ENCODE measurements around the gene TRIM66.

GRCh38 chr11:8649361-8649760 is 33.1 kb downstream of the TRIM66 start:
- no peak for TF ChIP-seq CTCF (IDR thresholded peaks at IDR 0.05; ENCODE audit: insufficient read depth, low read length)
- no peak for TF ChIP-seq POLR2AphosphoS5 (IDR thresholded peaks at IDR 0.05; ENCODE audit: low read depth)

Data from HL-60 (cell line).